ENCODE results near the gene HARS1. TPM values are rescaled to one million over a fixed set of nuclear protein-coding genes. Genes with fewer than 3 reads are reported as not detected.
"Not testable (repeated sequence)": the region's sequence is repeated elsewhere in the genome, so short reads cannot be mapped to it uniquely, and the experiment has no call there.

Gene HARS1
- total RNA-seq, 3 donors from 2014 or later (not counting 1 experiment from before 2014, with no cell fraction given): 62.4 to 73.8 (median 68.3) TPM

DNA sequence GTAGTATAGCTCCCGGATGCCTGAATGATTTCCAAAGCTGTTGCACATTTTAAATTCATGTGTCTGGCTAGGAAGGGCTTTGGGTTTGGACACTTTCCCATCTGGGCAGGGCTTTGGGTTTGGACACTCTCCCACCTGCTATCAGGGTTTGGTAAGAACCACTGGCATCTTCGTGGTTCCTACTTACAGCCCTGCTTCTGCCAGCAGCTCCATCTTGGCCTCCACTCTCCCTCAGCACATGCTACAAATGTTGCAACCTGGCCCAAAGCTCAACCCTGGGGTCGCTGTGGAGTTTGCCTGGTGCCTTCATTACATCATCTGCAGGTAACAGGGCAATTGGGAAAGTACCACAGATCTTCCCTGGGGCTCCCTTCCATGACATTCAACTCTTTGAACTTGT lies 48.5 kb downstream of the HARS1 start:
- Mint-ChIP-seq H3K9me3 (no peaks in the 10 kb centered on the region), H3K27me3 (ENCODE audit: low read depth in 2 of 2) (no peaks in the 10 kb centered on the region), H3K36me3 (no peaks in the 10 kb centered on the region), H3K4me1 (peaks cover 32 to 51% of the 10 kb centered on the region in 2 donors), H3K27ac (no peak overlapping the region), H3K4me3 (no peak overlapping the region)
- Histone ChIP-seq H3K4me1 (ENCODE audit: control insufficient read depth, insufficient read depth, low read length) (peaks cover 27% of the 10 kb centered on the region), H3K9me3 (ENCODE audit: control insufficient read depth, insufficient read depth, low read length) (no peaks in the 10 kb centered on the region), H3K27me3 (ENCODE audit: control insufficient read depth, insufficient read depth, low read length) (no peaks in the 10 kb centered on the region), H3K4me3 (ENCODE audit: low read length) (no peak overlapping the region), H3K27ac (ENCODE audit: low read length) (no peak overlapping the region), H3K36me3 (ENCODE audit: control insufficient read depth, insufficient read depth, low read length) (peaks cover 24% of the 10 kb centered on the region)
- TF ChIP-seq, protein P1, sequence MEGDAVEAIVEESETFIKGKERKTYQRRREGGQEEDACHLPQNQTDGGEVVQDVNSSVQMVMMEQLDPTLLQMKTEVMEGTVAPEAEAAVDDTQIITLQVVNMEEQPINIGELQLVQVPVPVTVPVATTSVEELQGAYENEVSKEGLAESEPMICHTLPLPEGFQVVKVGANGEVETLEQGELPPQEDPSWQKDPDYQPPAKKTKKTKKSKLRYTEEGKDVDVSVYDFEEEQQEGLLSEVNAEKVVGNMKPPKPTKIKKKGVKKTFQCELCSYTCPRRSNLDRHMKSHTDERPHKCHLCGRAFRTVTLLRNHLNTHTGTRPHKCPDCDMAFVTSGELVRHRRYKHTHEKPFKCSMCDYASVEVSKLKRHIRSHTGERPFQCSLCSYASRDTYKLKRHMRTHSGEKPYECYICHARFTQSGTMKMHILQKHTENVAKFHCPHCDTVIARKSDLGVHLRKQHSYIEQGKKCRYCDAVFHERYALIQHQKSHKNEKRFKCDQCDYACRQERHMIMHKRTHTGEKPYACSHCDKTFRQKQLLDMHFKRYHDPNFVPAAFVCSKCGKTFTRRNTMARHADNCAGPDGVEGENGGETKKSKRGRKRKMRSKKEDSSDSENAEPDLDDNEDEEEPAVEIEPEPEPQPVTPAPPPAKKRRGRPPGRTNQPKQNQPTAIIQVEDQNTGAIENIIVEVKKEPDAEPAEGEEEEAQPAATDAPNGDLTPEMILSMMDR (IDR thresholded peaks at IDR 0.05): no peak
- DNase-seq (no peak), ATAC-seq (no peak)
- WGBS (ENCODE audit: insufficient coverage): 97% methylated on average over 3 of the region's 3 CpGs
- intact Hi-C loops (cut with micrococcal nuclease): no loop called here

GRCh38 chr5:140641716-140642115 lies 49.5 kb downstream of the HARS1 start:
- TF ChIP-seq, protein P1 (IDR thresholded peaks at IDR 0.05): no peak

GRCh38 chr5:140639148-140639981 lies 51.8 kb downstream of the HARS1 start, which contains the start of gene TMCO6:
Gene TMCO6, plus strand, starts transcription at chr5:140639451. Its CDS starts 77 bp downstream, at chr5:140639528.
- peak within 1 kb of the TSS; percentile 92 for H3K4me3 Mint-ChIP-seq
- no peaks in the 10 kb centered on the region for H3K36me3 Mint-ChIP-seq
- Histone ChIP-seq H3K4me3 (ENCODE audit: low read length) (peak within 1 kb of the TSS; percentile 65), H3K4me1 (ENCODE audit: control insufficient read depth, insufficient read depth, low read length) (peaks cover 18% of the 10 kb centered on the region), H3K36me3 (ENCODE audit: control insufficient read depth, insufficient read depth, low read length) (peaks cover 15% of the 10 kb centered on the region), H3K27ac (ENCODE audit: low read length) (peak within 1 kb of the TSS; percentile 84), H3K27me3 (ENCODE audit: control insufficient read depth, insufficient read depth, low read length) (no peaks in the 10 kb centered on the region), H3K9me3 (ENCODE audit: control insufficient read depth, insufficient read depth, low read length) (no peaks in the 10 kb centered on the region)
- ATAC-seq (peak; percentile 98 to 100 (median 99)), DNase-seq (peak; percentile 94 to 98)
- WGBS (ENCODE audit: insufficient coverage): under 1% methylated on average over 63 of the region's 63 CpGs
- no peaks in the 10 kb centered on the region for H3K27me3 Mint-ChIP-seq (ENCODE audit: low read depth in 2 of 2)
- H3K9me3 Mint-ChIP-seq: no peaks in the 10 kb centered on the region
- intact Hi-C loops (cut with micrococcal nuclease): loop anchor here (1.0 to 2.0 kb wide), 4 partner anchors 8 to 237 kb away; partner anchors contain the start of genes APBB3, EIF4EBP3, IK and NDUFA2
- H3K4me1 Mint-ChIP-seq: peaks cover 15 to 35% of the 10 kb centered on the region in 2 donors
- peak within 1 kb of the TSS; percentile 93 to 95 for H3K27ac Mint-ChIP-seq
- TF ChIP-seq, protein P1 (IDR thresholded peaks at IDR 0.05): peak; percentile 61

More at GRCh38 chr5:140641716-140642115, 49.5 kb downstream of the HARS1 start:
- Mint-ChIP-seq H3K27ac (no peak overlapping the region), H3K4me1 (peaks cover 22 to 41% of the 10 kb centered on the region in 2 donors), H3K36me3 (no peaks in the 10 kb centered on the region), H3K4me3 (no peak overlapping the region), H3K9me3 (no peaks in the 10 kb centered on the region), H3K27me3 (ENCODE audit: low read depth in 2 of 2) (no peaks in the 10 kb centered on the region)
- DNase-seq (no peak), ATAC-seq (no peak)
- intact Hi-C loops (cut with micrococcal nuclease): no loop called here
- Histone ChIP-seq H3K27me3 (ENCODE audit: control insufficient read depth, insufficient read depth, low read length) (no peaks in the 10 kb centered on the region), H3K27ac (ENCODE audit: low read length) (no peak overlapping the region), H3K4me1 (ENCODE audit: control insufficient read depth, insufficient read depth, low read length) (peaks cover 23% of the 10 kb centered on the region), H3K4me3 (ENCODE audit: low read length) (no peak overlapping the region), H3K9me3 (ENCODE audit: control insufficient read depth, insufficient read depth, low read length) (no peaks in the 10 kb centered on the region), H3K36me3 (ENCODE audit: control insufficient read depth, insufficient read depth, low read length) (peaks cover 24% of the 10 kb centered on the region)
- 89% methylated on average over 8 of the region's 8 CpGs for WGBS (ENCODE audit: insufficient coverage)

DNA sequence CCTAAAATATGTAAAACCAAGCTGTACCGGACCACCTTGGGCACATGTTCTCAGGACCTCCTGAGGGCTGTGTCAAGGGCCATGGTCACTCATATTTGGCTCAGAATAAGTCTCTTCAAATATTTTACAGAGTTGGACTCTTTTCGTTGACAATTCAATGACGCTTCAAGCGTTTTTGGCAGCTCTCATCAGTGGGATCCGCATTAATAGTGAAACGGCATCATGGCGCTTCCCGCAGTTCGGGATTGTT lies 52.3 kb downstream of the HARS1 start:
- WGBS (ENCODE audit: insufficient coverage): 28% methylated on average over 9 of the region's 9 CpGs
- H3K4me1 ChIP-seq (ENCODE audit: control insufficient read depth, insufficient read depth, low read length): peaks cover 18% of the 10 kb centered on the region

More for the DNA sequence above, 52.3 kb downstream of the HARS1 start:
- not testable (repeated sequence) for ATAC-seq; H3K27me3 Mint-ChIP-seq (ENCODE audit: low read depth in 2 of 2); H3K36me3 Mint-ChIP-seq; H3K9me3 ChIP-seq (ENCODE audit: control insufficient read depth, insufficient read depth, low read length); H3K27me3 ChIP-seq (ENCODE audit: control insufficient read depth, insufficient read depth, low read length); DNase-seq; H3K9me3 Mint-ChIP-seq; H3K36me3 ChIP-seq (ENCODE audit: control insufficient read depth, insufficient read depth, low read length)
- Mint-ChIP-seq H3K4me3 (peak overlapping the region; percentile 92), H3K27ac (peak overlapping the region; percentile 93 to 95), H3K4me1 (peaks cover 15 to 35% of the 10 kb centered on the region in 2 donors)
- Histone ChIP-seq H3K4me3 (ENCODE audit: low read length) (peak overlapping the region; percentile 41), H3K27ac (ENCODE audit: low read length) (peak overlapping the region; percentile 84)
- intact Hi-C loops (cut with micrococcal nuclease): loop anchor here (1.0 to 2.0 kb wide), 4 partner anchors 8 to 236 kb away; partner anchors contain the start of genes APBB3, EIF4EBP3, IK and NDUFA2
